Hindlimb muscle (tissue), 1 donor: ENCODE data around the gene UTP11. TPM values are rescaled to one million over a fixed set of nuclear protein-coding genes. Genes with fewer than 3 reads are reported as not detected.

Experiments
- DNase-seq: peaks from one replicate; pipeline ENCODE4 v3.0.0-alpha.2; 2013
- polyA plus RNA-seq: library from polyadenylated mRNA; unstranded; fragments of 120-200 nt; gene quantifications from one replicate; pipeline ENCODE4 v1.2.1, GENCODE V29; 2013; ENCODE audit not compliant: insufficient read length

The UTP11 gene
- polyA plus RNA-seq, 1 donor: 85.8 TPM

- DNase-seq: no peak
These were observed 61.2 kb downstream of the UTP11 start for GRCh38 chr1:38073534-38074301.

GRCh38 chr1:38074302-38074677 lies 61.8 kb downstream of the UTP11 start:
- DNase-seq: no peak

Other genes with a start within 250 kb of the UTP11 start
- not detected for gene EPHA10, start 247.6 kb upstream of the UTP11 start, polyA plus RNA-seq
- 2.9 TPM for gene MANEAL, start 218.9 kb upstream of the UTP11 start, polyA plus RNA-seq
- gene C1orf122, start 204.9 kb upstream of the UTP11 start, polyA plus RNA-seq: 46.7 TPM
- gene YRDC, start 204.5 kb upstream of the UTP11 start, polyA plus RNA-seq: 7.0 TPM
- 5.7 TPM for gene MTF1, start 153.1 kb upstream of the UTP11 start, polyA plus RNA-seq
- gene INPP5B, start 65.7 kb upstream of the UTP11 start, polyA plus RNA-seq: 10.6 TPM
- 55.6 TPM for gene SF3A3, start 22.7 kb upstream of the UTP11 start, polyA plus RNA-seq
- 162 TPM for gene FHL3, start 7.2 kb upstream of the UTP11 start, polyA plus RNA-seq
- 0.65 TPM for gene POU3F1, start 34.1 kb downstream of the UTP11 start, polyA plus RNA-seq